Ishikawa (cell line): Measurements from ENCODE around the gene UACA.

Experiments used
- CEBPB ChIP-seq: IDR thresholded peaks from 2 replicates; pipeline ENCODE4 v1.6.1; 2012
- CREB1 ChIP-seq: IDR thresholded peaks from 2 replicates; pipeline ENCODE4 v1.6.1; 2012; ENCODE audit warnings: low read depth
- EGR1 ChIP-seq: IDR thresholded peaks from 2 replicates; pipeline ENCODE4 v1.6.1; 2012
- EP300 ChIP-seq: IDR thresholded peaks from 2 replicates; pipeline ENCODE4 v1.6.1; 2012; ENCODE audit warnings: borderline replicate concordance
- FOXM1 ChIP-seq: IDR thresholded peaks from 2 replicates; pipeline ENCODE4 v1.6.1; 2012; ENCODE audit warnings: low read depth, borderline replicate concordance
- NFIC ChIP-seq: IDR thresholded peaks from 2 replicates; pipeline ENCODE4 v1.6.1; 2012
- RAD21 ChIP-seq: IDR thresholded peaks from 2 replicates; pipeline ENCODE4 v1.6.1; 2012; ENCODE audit warnings: low read depth
- TAF1 ChIP-seq: IDR thresholded peaks from 2 replicates; pipeline ENCODE4 v1.6.1; 2012; ENCODE audit warnings: low read depth, mild to moderate bottlenecking
- TCF12 ChIP-seq: IDR thresholded peaks from 2 replicates; pipeline ENCODE4 v1.6.1; 2012; ENCODE audit warnings: low read depth
- TEAD4 ChIP-seq: IDR thresholded peaks from 2 replicates; pipeline ENCODE4 v1.6.1; 2012
- YY1 ChIP-seq: IDR thresholded peaks from 2 replicates; pipeline ENCODE4 v1.6.1; 2012; ENCODE audit warnings: low read depth
- ZBTB7A ChIP-seq: IDR thresholded peaks from 2 replicates; pipeline ENCODE4 v1.6.1; 2012; ENCODE audit warnings: low read depth
- TF ChIP-seq, protein P1 (sequence below): IDR thresholded peaks from 2 replicates; pipeline ENCODE4 v1.6.1; 2012
- TF ChIP-seq, protein P2 (sequence below): IDR thresholded peaks from 2 replicates; pipeline ENCODE4 v1.6.1; 2012
- TF ChIP-seq, protein P3 (sequence below): IDR thresholded peaks from 2 replicates; pipeline ENCODE4 v1.6.1; 2012; ENCODE audit warnings: low read depth, mild to moderate bottlenecking

UACA gene

DNA sequence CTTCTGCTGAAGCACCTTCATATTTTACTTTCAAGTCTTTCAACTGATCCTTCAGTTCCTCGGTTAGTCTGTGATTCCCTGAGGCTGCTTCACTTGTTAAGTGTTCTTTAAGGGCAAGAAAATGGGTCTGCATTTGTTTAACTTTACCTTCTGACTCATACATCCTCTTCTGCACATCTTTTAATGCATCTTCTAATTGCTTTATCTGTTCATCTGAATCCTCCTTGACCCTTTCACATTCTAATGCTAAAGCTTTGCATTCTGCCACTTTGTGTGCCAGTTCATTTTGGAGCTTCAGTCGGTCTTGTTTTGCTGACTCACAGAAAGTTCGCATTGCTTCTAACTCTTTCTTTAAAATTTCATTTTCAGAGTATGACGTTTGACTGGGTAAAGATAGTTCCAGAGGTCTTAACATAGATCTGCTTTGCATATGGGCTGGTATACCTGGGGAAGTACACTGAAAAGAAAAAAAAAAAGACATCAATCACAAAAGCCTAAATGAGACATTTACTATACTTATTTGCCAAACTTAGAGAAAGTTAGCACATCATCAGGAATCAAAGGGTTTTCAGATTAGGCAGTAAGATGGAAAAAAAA lies 94.3 kb downstream of the UACA start:
- no peak for TF ChIP-seq EP300
- no peak for TF ChIP-seq NFIC
- TF ChIP-seq, protein P1, sequence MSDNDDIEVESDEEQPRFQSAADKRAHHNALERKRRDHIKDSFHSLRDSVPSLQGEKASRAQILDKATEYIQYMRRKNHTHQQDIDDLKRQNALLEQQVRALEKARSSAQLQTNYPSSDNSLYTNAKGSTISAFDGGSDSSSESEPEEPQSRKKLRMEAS = no peak
- no peak for TF ChIP-seq TAF1
- TF ChIP-seq CREB1 = no peak
- no peak for TF ChIP-seq TCF12
- no peak for TF ChIP-seq FOXM1
- no peak for TF ChIP-seq RAD21
- TF ChIP-seq ZBTB7A = no peak
- TF ChIP-seq, protein P2, sequence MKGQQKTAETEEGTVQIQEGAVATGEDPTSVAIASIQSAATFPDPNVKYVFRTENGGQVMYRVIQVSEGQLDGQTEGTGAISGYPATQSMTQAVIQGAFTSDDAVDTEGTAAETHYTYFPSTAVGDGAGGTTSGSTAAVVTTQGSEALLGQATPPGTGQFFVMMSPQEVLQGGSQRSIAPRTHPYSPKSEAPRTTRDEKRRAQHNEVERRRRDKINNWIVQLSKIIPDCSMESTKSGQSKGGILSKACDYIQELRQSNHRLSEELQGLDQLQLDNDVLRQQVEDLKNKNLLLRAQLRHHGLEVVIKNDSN = no peak
- TF ChIP-seq CEBPB = no peak
- no peak for TF ChIP-seq TEAD4

DNA sequence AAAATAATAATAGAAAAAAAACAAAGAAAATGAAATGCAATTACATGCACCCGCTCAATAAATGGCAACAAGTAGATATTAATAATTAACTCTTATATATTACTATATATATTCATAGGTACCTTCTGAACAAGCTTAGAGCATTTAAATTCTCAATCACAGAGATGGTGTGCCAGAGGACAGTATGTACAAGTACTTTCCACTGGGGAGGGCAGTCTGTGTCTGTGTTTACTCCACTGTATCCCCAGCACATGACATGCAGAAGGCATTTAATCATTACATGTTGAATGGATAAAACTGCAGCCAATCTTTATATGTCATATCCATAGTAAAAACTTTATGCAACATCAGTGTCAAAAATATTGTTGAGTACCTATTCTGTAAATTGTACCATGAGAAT lies 97.8 kb downstream of the UACA start:
- TF ChIP-seq TAF1 = no peak

DNA sequence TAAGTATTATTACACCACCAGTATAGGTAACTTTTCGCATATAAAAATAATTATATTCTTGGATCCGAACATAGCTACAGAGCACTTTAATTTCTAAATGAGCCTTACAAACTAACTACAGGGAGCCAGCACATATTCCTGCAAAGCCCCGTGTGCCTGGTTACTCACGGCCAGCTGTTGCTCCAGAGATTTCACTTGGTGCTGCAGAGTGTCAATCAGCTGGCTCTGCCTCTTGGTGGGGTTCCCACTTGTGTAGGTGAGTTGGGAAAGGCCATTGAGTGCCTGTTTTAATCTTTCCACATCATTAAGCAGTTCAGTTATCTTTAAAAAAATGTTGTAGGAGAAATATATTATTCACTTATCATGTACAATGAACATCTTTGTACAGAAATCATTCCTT lies 98.9 kb downstream of the UACA start:
- TF ChIP-seq EGR1 (no peak), EP300 (no peak), ZBTB7A (no peak), FOXM1 (no peak), TAF1 (no peak), CEBPB (no peak), TEAD4 (no peak), NFIC (no peak), CREB1 (no peak), YY1 (no peak), TCF12 (no peak), RAD21 (no peak)
- TF ChIP-seq, protein P1 = no peak
- TF ChIP-seq, protein P2 = no peak
- TF ChIP-seq, protein P3, sequence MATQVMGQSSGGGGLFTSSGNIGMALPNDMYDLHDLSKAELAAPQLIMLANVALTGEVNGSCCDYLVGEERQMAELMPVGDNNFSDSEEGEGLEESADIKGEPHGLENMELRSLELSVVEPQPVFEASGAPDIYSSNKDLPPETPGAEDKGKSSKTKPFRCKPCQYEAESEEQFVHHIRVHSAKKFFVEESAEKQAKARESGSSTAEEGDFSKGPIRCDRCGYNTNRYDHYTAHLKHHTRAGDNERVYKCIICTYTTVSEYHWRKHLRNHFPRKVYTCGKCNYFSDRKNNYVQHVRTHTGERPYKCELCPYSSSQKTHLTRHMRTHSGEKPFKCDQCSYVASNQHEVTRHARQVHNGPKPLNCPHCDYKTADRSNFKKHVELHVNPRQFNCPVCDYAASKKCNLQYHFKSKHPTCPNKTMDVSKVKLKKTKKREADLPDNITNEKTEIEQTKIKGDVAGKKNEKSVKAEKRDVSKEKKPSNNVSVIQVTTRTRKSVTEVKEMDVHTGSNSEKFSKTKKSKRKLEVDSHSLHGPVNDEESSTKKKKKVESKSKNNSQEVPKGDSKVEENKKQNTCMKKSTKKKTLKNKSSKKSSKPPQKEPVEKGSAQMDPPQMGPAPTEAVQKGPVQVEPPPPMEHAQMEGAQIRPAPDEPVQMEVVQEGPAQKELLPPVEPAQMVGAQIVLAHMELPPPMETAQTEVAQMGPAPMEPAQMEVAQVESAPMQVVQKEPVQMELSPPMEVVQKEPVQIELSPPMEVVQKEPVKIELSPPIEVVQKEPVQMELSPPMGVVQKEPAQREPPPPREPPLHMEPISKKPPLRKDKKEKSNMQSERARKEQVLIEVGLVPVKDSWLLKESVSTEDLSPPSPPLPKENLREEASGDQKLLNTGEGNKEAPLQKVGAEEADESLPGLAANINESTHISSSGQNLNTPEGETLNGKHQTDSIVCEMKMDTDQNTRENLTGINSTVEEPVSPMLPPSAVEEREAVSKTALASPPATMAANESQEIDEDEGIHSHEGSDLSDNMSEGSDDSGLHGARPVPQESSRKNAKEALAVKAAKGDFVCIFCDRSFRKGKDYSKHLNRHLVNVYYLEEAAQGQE = no peak

DNA sequence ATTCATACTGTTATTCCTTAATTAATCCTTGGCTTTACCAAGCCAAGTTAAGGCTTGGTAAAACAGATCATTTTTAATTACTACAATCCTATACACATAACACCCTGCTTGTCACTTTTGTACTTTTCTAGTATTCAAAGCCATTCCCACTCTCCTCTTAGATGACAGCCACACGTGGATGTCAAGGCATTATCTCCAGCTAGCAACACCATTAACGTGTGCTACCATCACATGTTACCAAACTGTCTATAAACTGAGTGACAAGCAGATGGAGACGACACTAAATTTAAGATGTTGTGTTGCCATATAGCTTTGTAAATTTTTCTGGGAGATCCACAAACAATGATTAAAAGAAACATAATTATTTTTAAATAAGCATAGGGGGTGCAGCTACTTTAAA lies 103.7 kb downstream of the UACA start:
- TF ChIP-seq, protein P3 = no peak
- TF ChIP-seq, protein P2 = no peak
- TF ChIP-seq TCF12 = no peak
- TF ChIP-seq CREB1 = no peak
- no peak for TF ChIP-seq YY1
- no peak for TF ChIP-seq TAF1
- no peak for TF ChIP-seq FOXM1
- no peak for TF ChIP-seq RAD21
- TF ChIP-seq CEBPB = no peak
- TF ChIP-seq EP300 = no peak
- no peak for TF ChIP-seq NFIC

DNA sequence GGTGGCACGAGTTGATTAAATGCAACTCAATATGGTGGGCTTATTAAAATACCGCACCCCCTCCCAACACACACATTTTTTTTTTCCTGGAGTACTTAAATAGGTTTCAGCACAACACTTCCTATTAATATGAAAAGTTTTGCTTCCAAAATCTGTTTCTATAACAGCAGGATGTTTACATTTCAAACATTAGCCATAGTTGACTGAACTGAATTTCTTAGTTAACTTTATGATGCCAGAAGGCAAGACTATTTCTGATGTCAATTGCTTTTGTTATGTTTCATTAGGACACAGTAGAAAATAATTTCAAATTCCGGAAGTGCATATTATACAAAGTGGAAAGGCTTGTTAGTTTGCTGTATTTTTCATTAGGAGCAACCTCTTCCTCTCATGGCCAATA lies 104.7 kb downstream of the UACA start:
- TF ChIP-seq TAF1 = no peak
- no peak for TF ChIP-seq TEAD4
- no peak for TF ChIP-seq CREB1
- TF ChIP-seq NFIC = no peak
- TF ChIP-seq EGR1 = no peak
- no peak for TF ChIP-seq YY1
- no peak for TF ChIP-seq CEBPB
- TF ChIP-seq RAD21 = no peak
- no peak for TF ChIP-seq FOXM1
- TF ChIP-seq, protein P2 = no peak
- TF ChIP-seq, protein P1 = no peak
